Measurements from ENCODE around the gene MOGAT1. TPM values are rescaled to one million over a fixed set of nuclear protein-coding genes. Genes with fewer than 3 reads are reported as not detected.

MOGAT1 gene
- total and polyA plus RNA-seq, 9 of the 15 experiments (the other 6 are each of a cell fraction or from before 2014, with no cell fraction given), result not detected

- no peak for TF ChIP-seq MCM2 (IDR thresholded peaks at IDR 0.05; ENCODE audit: low read depth)
- no peak for TF ChIP-seq ZFX (CRISPR knock-in tag; IDR thresholded peaks at IDR 0.05)
- TF ChIP-seq SAP30 (IDR thresholded peaks at IDR 0.05; ENCODE audit: borderline replicate concordance, insufficient read depth, low read depth, low read length, poor library complexity, severe bottlenecking), result no peak
- TF ChIP-seq CTCF (IDR thresholded peaks at IDR 0.05 in 2 of 3, conservative IDR thresholded peaks at IDR 0.05 in 1 of 3; ENCODE audit: insufficient read depth in 2 of 3, low read depth in 1 of 3, low read length in 3 of 3), result peak; percentile 99 to 100 (median 100)
- 0 out of 2 replicates have a peak, but pooled peaks have one; percentile 29 for TF ChIP-seq ETV5 (CRISPR knock-in tag; IDR thresholded peaks at IDR 0.05; ENCODE audit: low read depth)
- TF ChIP-seq ARID3A (IDR thresholded peaks at IDR 0.05; ENCODE audit: borderline replicate concordance, low read depth, low read length), result no peak
- no peak for TF ChIP-seq ZNF639 (CRISPR knock-in tag; conservative IDR thresholded peaks at IDR 0.05 in 1 of 2, IDR thresholded peaks at IDR 0.05 in 1 of 2)
- 0 out of 2 replicates have a peak, but pooled peaks have one; percentile 26 for TF ChIP-seq GABPA (tag; conservative IDR thresholded peaks at IDR 0.05; ENCODE audit: low read depth)
- TF ChIP-seq ELK1 (CRISPR knock-in tag; IDR thresholded peaks at IDR 0.05), result no peak
- no peak for TF ChIP-seq C11orf30 (IDR thresholded peaks at IDR 0.05; ENCODE audit: low read depth)
Observed at GRCh38 chr2:222690564-222691200, 19.2 kb downstream of the MOGAT1 start (continued).
